SK-N-SH treated with all-trans-retinoic acid at 6 μM for 48 hours (cell line): ENCODE data around the gene PSMC3.

Experiments
- ATAC-seq: fragments of 200-7000 bp; cut with Tn5 transposase; 3 replicates; pipeline ENCODE4 v1.9.1; 2020; ENCODE audit warnings: mild to moderate bottlenecking, moderate library complexity
- ARNTL ChIP-seq: fragments of 450-650 bp; formaldehyde crosslinking; IDR thresholded peaks from 2 replicates; pipeline ENCODE4 v1.5.0; 2020; ENCODE audit warnings: low read depth, mild to moderate bottlenecking, moderate library complexity, borderline replicate concordance
- BACH2 ChIP-seq: fragments of 250-450 bp; sonication (Bioruptor Pico); IDR thresholded peaks from 2 replicates; pipeline ENCODE4 v1.9.0; 2021; ENCODE audit warnings: mild to moderate bottlenecking, borderline replicate concordance
- CREB5 ChIP-seq: fragments of 250-450 bp; sonication (Bioruptor Pico); IDR thresholded peaks from 2 replicates; pipeline ENCODE4 v1.5.1; 2020; ENCODE audit warnings: low read depth, mild to moderate bottlenecking, moderate library complexity
- CSDC2 ChIP-seq: fragments of 250-450 bp; sonication (Bioruptor Pico); IDR thresholded peaks from 2 replicates; pipeline ENCODE4 v1.5.0; 2020; ENCODE audit warnings: mild to moderate bottlenecking, moderate library complexity
- CSRNP3 ChIP-seq: fragments of 250-450 bp; sonication (Bioruptor Pico); IDR thresholded peaks from 2 replicates; pipeline ENCODE4 v1.5.1; 2021; ENCODE audit warnings: mild to moderate bottlenecking, moderate library complexity
- ISL1 ChIP-seq: fragments of 250-450 bp; sonication (Bioruptor Pico); IDR thresholded peaks from 2 replicates; pipeline ENCODE4 v2.1.2; 2022; ENCODE audit warnings: mild to moderate bottlenecking, moderate library complexity
- OSR1 ChIP-seq: fragments of 250-450 bp; sonication (Bioruptor Pico); IDR thresholded peaks from 2 replicates; pipeline ENCODE4 v1.8.0; 2022; ENCODE audit warnings: moderate library complexity, mild to moderate bottlenecking, inconsistent platforms
- PATZ1 ChIP-seq: fragments of 250-450 bp; sonication (Bioruptor Pico); IDR thresholded peaks from 2 replicates; pipeline ENCODE4 v1.8.0; 2020; ENCODE audit warnings: mild to moderate bottlenecking, moderate library complexity, borderline replicate concordance
- RARB ChIP-seq: fragments of 250-450 bp; sonication (Bioruptor Pico); IDR thresholded peaks from 2 replicates; pipeline ENCODE4 v1.8.0; 2021; ENCODE audit warnings: mild to moderate bottlenecking, moderate library complexity
- SNAI2 ChIP-seq: fragments of 250-450 bp; sonication (Bioruptor Pico); IDR thresholded peaks from 2 replicates; pipeline ENCODE4 v1.5.0; 2020; ENCODE audit warnings: mild to moderate bottlenecking, moderate library complexity
- TCF4 ChIP-seq: fragments of 250-450 bp; sonication (Bioruptor Pico); IDR thresholded peaks from 2 replicates; pipeline ENCODE4 v1.8.0; 2021; ENCODE audit warnings: mild to moderate bottlenecking, moderate library complexity, borderline replicate concordance
- TOX ChIP-seq: fragments of 250-450 bp; sonication (Bioruptor Pico); IDR thresholded peaks from 2 replicates; pipeline ENCODE4 v1.8.0; 2021; ENCODE audit warnings: mild to moderate bottlenecking, moderate library complexity, borderline replicate concordance
- TSHZ2 ChIP-seq: fragments of 250-450 bp; sonication (Bioruptor Pico); IDR thresholded peaks from 2 replicates; pipeline ENCODE4 v1.5.0; 2020; ENCODE audit warnings: mild to moderate bottlenecking, moderate library complexity
- ZC3H10 ChIP-seq: fragments of 250-450 bp; sonication (Bioruptor Pico); IDR thresholded peaks from 2 replicates; pipeline ENCODE4 v1.5.1; 2021; ENCODE audit warnings: mild to moderate bottlenecking, moderate library complexity
- ZFP3 ChIP-seq: fragments of 250-450 bp; sonication (Bioruptor Pico); IDR thresholded peaks from 2 replicates; pipeline ENCODE4 v1.5.0; 2020; ENCODE audit warnings: mild to moderate bottlenecking, moderate library complexity
- ZFP30 ChIP-seq: fragments of 450-650 bp; formaldehyde crosslinking; IDR thresholded peaks from 2 replicates; pipeline ENCODE4 v1.5.0; 2022; ENCODE audit warnings: mild to moderate bottlenecking, moderate library complexity
- ZNF565 ChIP-seq: fragments of 450-650 bp; formaldehyde crosslinking; conservative IDR thresholded peaks from 2 replicates; pipeline ENCODE4 v1.5.0; 2020; ENCODE audit warnings: low read depth, mild to moderate bottlenecking, moderate library complexity
- ZNF70 ChIP-seq: fragments of 450-650 bp; formaldehyde crosslinking; IDR thresholded peaks from 2 replicates; pipeline ENCODE4 v1.5.0; 2020; ENCODE audit warnings: mild to moderate bottlenecking, moderate library complexity
- ZNF8 ChIP-seq: fragments of 450-650 bp; formaldehyde crosslinking; IDR thresholded peaks from 2 replicates; pipeline ENCODE4 v1.5.0; 2020; ENCODE audit warnings: mild to moderate bottlenecking, moderate library complexity

PSMC3 gene

GRCh38 chr11:47394322-47395222 is 31.7 kb downstream of the PSMC3 start:
- TF ChIP-seq ZFP3 (CRISPR knock-in tag): no peak
- no peak for TF ChIP-seq CSRNP3 (CRISPR knock-in tag)
- TF ChIP-seq ZNF565 (CRISPR knock-in tag): no peak
- TF ChIP-seq CREB5 (CRISPR knock-in tag): no peak
- no peak for TF ChIP-seq TCF4 (CRISPR knock-in tag)
- no peak for TF ChIP-seq TOX (CRISPR knock-in tag)
- TF ChIP-seq SNAI2 (CRISPR knock-in tag): no peak
- no peak for TF ChIP-seq PATZ1 (CRISPR knock-in tag)
- TF ChIP-seq OSR1 (CRISPR knock-in tag): no peak
- TF ChIP-seq ZNF70: no peak
- TF ChIP-seq ISL1 (CRISPR knock-in tag): no peak
- TF ChIP-seq RARB (CRISPR knock-in tag): no peak
- TF ChIP-seq ZC3H10: no peak
- TF ChIP-seq TSHZ2 (CRISPR knock-in tag): no peak
- TF ChIP-seq CSDC2 (CRISPR knock-in tag): no peak
- TF ChIP-seq BACH2 (CRISPR knock-in tag): no peak
- TF ChIP-seq ZNF8 (CRISPR knock-in tag): no peak
- no peak for TF ChIP-seq ARNTL (CRISPR knock-in tag)
- TF ChIP-seq ZFP30 (CRISPR knock-in tag): no peak
- no peak for ATAC-seq

- TF ChIP-seq CSDC2 (CRISPR knock-in tag) (no peak), ZNF565 (CRISPR knock-in tag) (no peak), ARNTL (CRISPR knock-in tag) (no peak), BACH2 (CRISPR knock-in tag) (no peak), CSRNP3 (CRISPR knock-in tag) (no peak)
- no peak for ATAC-seq
Observed at GRCh38 chr11:47394050-47394321, 32.3 kb downstream of the PSMC3 start.
